ENCODE data around the gene DSG2.
A peak's percentile ranks its signal among the peaks of the same experiment; 100 is the strongest.
"Not testable (repeated sequence)": the region's sequence is repeated elsewhere in the genome, so short reads cannot be mapped to it uniquely, and the experiment has no call there.

DSG2 gene

DNA sequence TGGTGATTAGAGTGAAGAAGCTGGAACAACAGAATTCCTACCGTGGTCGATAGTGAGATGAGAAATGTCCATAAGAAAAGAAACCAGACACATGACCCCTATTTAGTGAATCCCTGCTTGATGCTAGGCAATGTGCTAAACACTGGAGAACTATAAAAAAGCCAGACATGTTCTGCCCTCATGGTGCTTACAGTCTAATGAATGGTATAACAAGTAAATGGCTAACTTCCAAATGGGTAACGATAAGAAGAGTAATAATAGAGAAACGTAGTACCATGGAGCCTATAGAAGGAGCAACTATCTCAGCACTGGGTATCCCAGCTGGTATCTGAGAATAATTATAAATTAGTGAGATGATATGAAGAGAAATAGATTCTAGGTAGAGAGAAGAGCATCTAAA, 5.0 kb downstream of the DSG2 start:
- DNase-seq, result no peak

DNA sequence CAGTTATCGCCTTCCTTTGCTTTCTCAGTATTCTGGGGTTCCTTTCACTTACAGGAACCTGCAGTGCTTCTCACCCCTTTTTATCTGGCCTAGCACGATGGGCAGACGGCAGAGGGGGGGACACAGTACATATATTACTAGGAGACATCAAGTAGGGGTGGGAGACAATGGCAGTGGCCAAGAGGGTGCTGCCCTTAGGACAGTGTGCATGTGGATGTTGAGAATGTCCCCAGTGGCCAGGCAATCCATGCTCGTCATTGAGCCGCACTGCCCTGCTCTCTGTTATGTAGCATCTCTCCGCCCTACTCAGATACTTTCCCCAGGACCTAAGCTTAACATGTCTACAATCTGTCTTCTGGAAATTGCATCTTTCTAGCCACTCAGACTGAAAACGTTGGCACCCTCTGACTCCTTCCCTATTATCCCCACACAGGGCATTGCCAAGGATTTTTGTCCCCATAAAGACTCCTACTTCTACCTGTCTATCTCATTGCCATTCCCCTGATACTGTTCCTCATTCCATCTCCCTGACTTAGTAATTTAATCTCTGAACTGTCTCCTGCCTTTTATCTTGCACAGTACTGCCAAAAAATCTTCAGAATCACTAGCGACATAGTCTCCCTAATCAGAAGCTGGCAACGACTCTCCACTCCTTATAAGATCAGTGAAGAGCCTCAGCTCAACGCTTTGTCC, 6.6 kb downstream of the DSG2 start:
- no peak for DNase-seq

DNA sequence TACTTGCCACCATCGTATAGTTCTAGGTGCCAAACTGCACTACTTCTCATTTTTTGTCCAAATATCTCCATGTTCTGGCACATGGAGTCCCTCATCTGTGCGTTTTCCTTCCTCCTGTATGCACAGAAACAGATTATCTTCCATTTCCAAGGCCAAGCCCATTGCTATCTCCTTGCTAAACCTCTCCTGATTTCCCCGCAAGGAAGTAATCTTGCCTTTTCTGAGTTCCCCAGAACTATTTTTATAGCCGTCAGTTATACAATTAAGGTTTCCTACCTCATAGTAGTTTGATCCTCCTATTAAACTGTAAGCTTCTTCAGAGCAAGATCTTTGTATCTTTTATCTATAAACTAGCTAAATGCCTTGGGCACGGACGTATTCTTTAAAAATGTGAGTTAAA, 7.2 kb downstream of the DSG2 start:
- DNase-seq, result no peak

DNA sequence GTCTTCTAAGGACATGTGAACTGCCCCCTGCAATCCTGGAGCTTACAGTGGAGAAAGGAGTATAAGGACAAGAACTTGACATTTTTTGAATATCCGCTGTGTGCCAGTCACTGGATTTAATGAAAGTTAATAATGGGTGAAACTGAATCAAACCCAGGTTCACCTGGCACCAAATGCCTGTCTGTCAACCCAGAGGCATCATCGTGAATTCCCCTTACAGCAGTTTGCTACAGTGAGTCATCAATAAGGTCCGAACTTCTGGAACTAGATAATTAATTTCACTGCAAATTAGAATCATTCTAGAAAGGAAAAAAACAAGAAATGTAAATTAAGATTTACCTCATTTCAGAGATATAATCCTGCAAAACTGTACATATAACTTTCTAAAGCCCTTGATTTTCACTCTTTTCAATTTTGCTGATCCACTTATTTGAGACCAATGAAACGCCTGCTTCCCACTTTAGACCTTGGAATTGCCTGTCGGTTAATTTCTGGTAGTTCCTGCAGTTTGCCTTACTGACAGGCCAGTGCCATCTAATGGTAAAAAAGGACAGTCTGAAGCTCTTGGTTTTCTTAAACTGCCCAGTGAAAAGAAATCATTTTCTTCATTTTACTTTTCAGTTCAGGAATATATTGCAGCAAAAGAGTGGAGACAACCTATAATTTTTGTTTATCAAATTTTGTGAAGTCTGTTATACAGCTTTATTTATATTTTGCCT, 8.2 kb downstream of the DSG2 start:
- DNase-seq, result no peak

DNA sequence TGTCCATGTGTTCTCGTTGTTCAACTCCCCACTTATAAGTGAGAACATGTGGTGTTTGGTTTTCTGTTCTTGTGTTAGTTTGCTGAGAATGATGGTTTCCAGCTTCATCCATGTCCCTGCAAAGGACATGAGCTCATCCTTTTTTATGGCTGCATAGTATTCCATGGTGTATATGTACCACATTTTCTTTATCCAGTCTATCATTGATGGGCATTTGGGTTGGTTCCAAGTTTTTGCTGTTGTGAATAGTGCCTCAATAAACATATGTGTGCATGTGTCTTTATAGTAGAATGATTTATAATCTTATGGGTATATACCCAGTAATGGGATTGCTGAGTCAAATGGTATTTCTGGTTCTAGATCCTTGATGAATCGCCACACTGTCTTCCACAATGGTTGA, 9.1 kb downstream of the DSG2 start:
- not testable (repeated sequence) for DNase-seq

DNA sequence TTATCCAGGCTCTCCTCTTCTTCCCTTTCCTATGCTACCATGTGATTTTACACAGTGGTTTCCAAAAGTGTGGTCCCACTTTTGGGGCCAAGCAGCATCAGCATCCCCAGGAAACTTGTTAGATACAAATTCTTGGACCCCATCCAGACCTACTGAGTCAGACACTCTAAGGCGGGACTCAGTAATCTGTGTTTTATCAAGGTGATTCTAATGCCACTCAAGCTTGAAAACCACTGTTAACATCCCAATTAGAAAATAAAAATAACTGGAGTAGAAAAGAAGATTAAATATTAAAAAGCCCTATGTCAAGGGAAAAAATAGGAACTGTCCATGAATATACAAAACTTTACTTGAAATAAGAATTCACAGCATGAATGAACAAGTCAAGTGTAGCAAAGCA, 10.8 kb downstream of the DSG2 start:
- no peak for DNase-seq

DNA sequence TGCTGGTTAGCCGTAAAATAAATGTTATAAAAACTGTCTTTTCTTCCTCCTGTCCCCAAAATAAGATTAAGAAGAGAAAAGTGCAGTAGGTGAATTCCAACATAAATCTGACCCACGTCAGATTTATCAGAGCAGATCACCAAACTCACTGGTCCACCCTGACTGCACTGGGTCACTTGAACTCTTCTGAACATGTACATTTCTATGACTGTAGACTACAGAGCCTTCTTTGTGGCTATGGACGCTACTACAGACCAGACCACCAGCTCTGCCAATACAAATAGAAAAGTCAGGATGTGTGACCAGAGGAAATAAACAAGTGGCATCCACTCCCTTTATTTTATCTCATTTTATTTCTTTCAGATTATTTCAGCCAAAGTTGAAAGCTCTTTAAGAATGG, 11.6 kb downstream of the DSG2 start:
- DNase-seq, result no peak

DNA sequence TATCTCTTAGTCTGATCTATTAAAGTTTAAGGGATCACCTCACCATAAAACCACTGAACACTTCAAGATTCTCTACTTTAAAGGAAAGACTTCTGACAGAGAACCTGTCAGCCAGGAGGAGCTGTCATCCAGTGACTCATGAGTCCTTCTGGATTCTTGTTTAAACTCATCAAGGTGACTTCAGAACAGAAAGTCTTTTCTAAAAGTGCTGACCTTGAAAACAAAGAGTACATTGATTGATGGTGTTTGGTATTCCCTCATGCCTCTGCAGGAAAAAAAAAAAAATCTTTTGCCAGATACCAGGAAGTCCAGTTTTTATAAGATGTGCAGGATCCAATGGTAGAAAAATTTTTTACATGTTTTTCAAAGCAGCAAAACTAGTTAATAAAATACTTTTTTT, 12.3 kb downstream of the DSG2 start:
- DNase-seq, result no peak

DNA sequence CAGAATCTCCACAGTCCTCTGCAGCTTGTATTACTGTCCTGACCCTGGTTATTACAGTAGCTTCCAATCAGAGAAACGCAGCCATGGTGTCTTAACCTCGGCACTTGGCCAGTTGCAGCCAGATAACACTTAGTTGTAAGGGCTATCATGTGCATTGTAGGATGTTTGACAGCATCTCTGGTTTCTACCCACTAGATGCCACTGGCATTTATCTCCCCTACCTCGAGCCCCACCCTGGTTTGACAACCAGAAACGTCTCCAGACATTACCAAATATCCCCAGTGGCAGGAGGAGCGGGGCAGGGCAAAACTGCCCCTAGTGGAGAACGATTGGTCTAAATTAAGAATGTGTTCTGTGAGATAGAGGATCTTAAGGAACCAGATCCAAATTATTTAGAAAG, 13.1 kb downstream of the DSG2 start:
- DNase-seq, result no peak

DNA sequence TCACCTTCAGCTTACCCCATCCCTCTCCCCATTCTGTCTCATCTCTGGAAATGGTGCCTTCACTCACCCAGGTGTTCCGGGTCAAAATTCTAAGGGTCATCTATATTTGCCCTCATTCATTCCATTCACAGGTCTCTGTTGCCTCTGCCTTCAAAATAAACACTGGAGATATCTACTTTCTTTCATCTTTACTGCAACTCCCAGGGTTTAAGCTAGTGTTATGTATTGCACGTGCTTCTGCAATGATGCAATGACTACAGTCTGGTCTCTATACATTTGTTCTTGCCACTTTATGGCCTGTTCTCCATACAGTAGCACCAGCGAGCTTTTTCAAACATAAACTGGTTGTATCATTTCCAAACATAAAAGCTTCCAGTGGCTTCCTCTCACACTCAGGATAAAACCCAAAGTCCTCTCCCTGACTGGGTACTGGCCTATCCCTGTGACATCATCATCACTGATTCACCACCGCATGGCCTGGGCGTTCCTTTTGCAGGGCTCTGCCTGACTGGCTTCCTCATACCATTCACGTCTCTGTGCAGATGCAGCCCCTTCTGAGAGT, 14.3 kb downstream of the DSG2 start:
- DNase-seq, result no peak

DNA sequence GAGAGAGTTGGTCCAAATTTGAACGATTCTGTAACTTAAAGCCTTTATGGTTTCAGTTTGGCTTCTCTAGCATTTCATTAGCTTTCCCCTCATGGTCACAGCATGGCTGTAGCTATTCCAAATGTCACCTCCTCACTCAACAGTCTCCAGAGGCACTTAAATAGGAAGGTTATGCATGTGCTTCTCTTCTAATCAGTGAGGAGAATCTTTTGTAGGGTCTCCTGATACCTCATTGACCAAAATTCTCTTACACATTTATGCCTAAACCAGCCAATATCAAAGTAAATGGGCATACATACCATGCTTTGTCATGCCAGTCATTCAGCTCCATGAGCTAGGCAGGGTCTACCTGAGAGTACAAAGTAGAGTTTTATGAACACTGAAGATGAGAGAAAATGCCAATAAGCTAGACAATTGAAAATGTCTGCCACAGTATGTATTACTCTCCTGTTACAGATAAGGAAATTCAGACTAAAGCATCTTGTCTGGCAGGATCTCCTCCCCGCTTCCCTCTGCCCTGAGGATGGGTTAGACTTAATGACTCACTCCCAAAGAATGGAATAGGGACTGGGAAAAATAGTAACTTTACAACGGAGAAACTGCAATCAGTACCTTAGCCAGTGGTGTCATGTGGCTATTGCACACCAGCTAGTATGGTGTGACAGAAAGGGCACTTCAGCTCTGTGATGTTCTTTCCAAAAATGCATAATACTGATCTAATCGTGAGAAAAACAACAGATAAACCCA, 15.4 kb downstream of the DSG2 start:
- DNase-seq, result no peak

DNA sequence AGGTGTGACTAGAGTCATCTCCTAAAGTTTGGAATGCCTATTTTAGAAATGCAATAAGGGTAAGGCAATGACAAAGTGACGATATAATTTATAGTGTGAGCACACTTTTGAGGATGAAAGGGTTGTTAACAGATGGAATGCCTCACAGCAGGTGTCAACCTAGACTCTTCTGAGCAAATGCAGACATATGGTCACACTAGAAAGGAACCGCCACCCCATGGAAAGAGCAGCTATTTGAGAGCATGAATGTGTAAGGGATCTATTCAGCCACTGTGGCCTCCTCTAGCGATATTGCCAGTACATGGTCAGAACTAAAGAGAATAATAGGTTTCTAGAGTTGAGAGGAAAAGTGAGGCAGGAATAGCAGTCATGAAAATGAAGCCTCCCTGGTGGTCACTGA, 18.5 kb downstream of the DSG2 start:
- no peak for DNase-seq

DNA sequence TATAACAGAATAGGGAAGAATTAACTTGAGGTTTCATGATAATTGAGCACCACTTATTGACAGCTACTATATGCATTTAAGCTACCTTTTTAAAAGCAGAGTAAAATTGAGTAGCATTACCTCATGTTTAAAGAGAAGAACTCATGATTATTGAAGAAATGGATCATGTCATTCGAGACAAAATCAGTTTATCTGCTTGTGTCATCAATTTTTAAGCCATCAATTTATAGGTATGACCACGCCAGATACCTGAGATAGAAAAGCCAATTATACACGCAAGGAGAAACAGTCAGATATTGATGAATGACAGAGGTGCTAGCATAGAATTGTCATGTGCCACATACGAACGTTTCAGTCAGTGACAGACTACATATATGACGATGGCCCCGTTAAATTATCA, 28.4 kb downstream of the DSG2 start:
- no peak for DNase-seq

DNA sequence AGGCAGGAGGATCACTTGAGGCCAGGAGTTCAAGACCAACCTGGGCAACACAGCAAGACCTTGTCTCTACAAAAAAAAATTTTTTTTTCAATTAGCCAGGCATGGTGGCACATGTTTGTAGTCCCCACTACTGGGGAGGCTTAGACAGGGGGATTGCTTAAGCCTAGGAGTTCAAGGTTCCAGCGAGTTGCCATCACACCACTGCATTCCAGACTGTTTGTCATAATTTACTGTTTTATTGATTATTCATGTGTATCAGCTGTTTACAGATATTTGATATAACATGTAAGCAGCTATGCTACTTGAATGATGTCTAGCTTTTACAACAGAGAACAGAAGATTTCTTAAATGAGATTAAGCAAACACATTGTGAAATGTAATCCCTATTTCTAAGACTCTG, 35.3 kb downstream of the DSG2 start:
- no peak for DNase-seq

DNA sequence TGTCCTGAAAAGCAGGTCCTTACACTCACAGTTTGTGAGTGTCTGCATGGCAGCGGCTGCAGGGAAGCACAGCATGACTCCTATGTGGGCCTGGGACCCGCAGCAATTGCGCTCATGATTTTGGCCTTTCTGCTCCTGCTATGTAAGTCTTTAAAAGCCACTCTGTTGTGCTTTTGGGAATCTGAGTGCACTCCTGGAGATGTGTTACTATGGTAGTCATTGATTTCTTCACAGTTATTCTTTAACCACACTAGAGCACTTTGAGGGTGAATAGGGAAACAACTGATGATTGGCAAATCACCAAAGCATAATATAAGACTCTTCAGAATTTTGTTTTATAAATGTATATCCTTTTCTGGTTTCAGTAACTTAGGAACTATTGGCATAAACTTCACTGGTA, 40.9 kb downstream of the DSG2 start:
- DNase-seq, result no peak

DNA sequence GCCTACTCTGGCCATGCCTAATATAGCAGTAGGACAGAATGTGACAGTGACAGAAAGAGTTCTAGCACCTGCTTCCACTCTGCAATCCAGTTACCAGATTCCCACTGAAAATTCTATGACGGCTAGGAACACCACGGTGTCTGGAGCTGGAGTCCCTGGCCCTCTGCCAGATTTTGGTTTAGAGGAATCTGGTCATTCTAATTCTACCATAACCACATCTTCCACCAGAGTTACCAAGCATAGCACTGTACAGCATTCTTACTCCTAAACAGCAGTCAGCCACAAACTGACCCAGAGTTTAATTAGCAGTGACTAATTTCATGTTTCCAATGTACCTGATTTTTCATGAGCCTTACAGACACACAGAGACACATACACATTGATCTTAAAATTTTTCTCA, 48.5 kb downstream of the DSG2 start:
- no peak for DNase-seq

DNA sequence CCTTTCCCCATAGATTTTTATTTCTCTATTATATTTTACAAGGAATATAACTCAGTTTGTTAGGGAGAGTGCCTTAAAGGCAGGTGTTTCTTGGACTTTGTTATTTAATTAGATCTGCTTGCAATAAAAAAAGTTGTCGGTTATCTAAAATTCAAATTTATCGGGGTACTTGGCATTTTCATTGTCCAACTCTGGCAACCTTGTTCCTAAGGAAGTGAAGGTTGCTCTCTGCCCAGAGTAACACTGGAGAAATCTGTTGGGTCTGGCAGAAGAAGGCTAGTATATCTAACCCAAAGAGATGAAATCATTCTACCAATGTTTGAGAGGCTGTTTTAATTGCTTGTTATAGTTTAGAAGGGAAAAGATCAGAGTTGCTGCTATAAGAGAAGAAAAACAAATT, 50.9 kb downstream of the DSG2 start:
- no peak for DNase-seq

DNA sequence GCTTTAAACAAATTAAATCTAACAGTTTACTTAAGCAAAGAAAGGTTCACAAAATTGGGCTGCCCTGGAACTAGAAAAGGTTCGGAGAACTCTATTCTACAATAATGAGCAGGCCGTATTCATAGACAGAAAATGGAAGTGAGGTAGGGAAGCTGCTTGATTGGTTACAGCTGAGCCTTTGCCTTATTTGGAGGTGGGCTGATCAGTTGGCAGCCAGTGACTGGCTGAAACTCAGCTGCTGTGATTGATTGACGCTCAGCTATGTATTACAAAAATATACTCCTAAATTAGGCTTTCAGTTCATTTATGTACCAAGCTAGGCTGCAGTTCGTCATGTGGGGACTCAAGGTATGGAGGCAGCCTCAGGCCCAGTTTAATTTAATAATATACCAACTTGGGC, 51.4 kb downstream of the DSG2 start:
- DNase-seq, result no peak

DNA sequence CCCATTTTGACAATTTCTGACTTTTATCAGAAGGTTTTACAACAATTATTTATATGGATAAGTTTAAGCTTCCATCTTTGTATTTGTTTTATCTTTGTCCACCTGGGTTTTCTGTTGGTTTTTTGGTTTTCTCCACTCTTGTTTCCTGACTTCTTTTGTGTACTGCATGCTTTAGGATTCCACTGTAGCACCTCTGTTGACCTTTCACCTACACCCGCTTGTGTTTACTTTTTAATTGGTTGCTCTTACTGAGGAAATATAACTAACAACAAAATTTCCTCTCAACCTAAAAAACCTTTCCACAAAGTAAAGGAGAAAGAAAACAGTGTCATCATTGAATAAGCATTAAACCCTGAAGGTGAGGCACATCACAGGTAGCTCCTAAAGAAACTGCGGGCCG, 53.9 kb downstream of the DSG2 start:
- no peak for DNase-seq

DNA sequence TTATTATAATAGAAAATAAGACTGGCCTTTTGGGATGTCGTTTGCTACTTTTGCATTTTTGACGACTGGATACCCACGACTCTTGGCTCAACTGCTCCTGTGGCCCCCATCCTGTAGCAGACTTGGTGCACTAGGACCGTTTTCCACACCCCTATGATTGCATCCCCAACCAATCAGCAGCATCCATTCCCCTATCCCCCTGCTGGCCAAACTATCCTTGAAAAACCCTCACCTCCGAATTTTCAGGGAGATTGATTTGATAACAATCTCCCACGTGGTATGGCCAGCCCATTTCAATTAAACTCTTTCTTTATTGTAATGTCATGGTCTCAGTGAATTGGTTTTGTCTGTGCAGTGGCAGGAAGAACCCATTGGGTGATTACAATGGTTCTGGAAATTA, 55.8 kb downstream of the DSG2 start:
- no peak for DNase-seq

DNA sequence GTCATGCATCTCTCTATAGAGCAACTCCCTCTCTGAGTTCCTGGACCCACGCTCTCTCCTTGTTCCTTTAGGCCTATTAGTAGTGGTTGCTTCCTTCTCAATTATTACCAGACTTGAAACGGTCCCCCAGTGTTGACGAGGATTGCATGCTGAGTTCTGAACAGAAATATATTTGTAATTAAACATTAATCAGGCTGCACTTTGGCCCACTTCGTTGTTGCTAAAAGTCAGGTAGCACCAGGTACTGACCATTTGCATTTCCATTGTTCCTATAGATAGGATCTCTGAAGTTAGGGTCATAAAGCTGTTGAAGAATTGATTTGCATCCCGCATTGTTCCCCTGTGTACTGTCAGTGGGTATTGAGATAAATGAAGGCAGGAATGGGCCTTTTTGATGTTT, 56.8 kb downstream of the DSG2 start:
- no peak for DNase-seq

DNA sequence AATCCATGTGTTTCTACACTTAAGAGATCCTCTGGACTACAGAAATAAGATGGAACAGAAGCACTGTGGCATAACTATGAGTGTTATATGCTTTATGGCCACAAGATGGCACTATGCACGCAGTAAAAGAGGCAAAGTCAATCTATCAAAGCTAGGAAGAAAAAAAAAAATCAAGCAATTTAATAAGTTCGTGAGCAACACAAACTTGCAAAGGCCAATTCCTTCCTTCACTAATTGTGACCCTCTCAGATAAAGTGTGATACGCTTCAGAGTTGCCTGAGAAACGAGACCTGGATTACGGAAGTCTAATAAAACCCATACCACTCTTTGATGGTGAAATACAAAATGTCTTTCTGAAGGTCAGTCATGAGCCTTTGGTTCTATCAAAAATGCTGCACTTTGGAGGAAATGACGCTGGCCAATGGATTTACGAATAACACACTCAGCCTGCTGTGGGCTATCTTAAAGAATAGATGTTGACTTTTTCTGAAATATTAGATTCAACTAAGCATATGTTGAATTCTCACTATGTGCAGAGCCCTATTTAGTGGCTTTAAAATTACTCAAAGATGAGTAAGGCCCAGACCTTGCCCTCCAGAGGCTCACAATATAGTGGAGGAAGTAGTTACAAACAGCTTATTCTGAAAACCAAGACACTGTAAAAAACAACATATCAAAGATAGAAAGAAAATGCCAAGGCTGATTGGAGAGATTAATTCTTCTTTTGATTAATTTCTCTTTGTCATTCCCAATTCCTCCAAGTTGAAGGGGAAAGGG, 58.2 kb downstream of the DSG2 start:
- DNase-seq, result peak; percentile 71

DNA sequence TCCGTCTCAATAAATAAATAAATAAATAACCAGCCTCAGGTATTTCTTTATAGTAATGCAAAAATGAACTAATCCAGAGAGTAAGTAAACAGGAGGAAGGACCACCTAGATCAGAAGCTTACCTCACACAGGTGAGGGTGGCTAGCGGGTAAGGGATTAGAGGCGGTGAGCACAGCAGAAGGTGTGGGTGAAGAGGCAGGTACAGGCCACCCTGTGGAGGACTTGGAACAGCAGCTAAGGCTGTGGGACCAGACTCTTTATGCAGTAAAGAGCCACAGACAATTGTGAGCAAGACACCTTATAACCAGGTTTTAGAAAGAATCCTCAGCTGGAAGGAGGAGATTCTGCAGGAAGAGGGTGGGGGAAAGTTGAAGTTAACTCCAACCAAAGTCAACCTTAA, 59.5 kb downstream of the DSG2 start:
- DNase-seq, result no peak
